Measurements from ENCODE around the gene HELB.

The HELB gene

GRCh38 chr12:66367015-66367667 lies 64.8 kb downstream of the HELB start:
- DNase-seq = no peak

- no peak for DNase-seq
These were observed 69.7 kb downstream of the HELB start for GRCh38 chr12:66371982-66372381.

GRCh38 chr12:66375560-66375959 lies 73.3 kb downstream of the HELB start:
- no peak for DNase-seq

- no peak for DNase-seq
These were observed 77.3 kb downstream of the HELB start for GRCh38 chr12:66379616-66380015.

GRCh38 chr12:66380769-66381535 lies 78.7 kb downstream of the HELB start:
- no peak for DNase-seq

- no peak for DNase-seq
These were observed 84.8 kb downstream of the HELB start for GRCh38 chr12:66387117-66387516.

All from effector CD8-positive, alpha-beta T cell (primary cell).